GM04504 (cell line): ENCODE data around the gene CABLES1.
"Not testable (repeated sequence)": the region's sequence is repeated elsewhere in the genome, so short reads cannot be mapped to it uniquely, and the experiment has no call there.

Experiments used
- DNase-seq: peaks from one replicate; pipeline ENCODE4 v3.0.0-alpha.2; 2012; ENCODE audit warnings: low read depth

The CABLES1 gene

DNA sequence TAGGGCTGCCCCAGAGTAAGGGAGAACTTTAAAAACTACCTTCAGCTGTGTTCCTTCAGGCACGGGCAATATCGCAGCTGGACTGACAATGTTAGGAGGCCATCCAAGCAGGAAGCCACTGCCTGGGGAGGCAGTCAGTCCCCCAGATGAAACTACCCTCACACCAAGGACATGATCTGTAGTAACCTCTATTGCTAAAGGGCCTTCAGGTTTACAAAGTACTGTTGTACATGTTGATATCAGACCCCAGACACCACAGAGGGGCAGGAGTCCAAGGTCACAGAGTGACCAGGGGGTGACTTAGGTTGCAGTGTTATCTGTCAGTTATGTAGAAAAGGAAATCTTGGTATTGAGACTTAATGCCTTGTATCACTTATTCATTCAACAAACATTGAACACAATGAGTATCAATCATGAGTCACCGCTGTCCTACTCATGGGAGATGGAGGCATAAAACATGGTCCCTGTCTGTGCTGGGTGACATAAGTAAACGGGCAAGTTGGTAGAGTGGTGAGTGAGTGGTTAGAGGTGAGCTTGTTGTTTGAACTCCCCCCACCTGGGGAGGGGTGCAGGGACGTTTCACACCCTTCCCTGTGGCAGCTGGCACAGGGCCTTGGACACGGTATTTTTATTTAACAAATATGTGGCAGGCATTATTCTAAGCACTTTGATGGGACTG lies 7.1 kb downstream of the CABLES1 start:
- no peak for DNase-seq

DNA sequence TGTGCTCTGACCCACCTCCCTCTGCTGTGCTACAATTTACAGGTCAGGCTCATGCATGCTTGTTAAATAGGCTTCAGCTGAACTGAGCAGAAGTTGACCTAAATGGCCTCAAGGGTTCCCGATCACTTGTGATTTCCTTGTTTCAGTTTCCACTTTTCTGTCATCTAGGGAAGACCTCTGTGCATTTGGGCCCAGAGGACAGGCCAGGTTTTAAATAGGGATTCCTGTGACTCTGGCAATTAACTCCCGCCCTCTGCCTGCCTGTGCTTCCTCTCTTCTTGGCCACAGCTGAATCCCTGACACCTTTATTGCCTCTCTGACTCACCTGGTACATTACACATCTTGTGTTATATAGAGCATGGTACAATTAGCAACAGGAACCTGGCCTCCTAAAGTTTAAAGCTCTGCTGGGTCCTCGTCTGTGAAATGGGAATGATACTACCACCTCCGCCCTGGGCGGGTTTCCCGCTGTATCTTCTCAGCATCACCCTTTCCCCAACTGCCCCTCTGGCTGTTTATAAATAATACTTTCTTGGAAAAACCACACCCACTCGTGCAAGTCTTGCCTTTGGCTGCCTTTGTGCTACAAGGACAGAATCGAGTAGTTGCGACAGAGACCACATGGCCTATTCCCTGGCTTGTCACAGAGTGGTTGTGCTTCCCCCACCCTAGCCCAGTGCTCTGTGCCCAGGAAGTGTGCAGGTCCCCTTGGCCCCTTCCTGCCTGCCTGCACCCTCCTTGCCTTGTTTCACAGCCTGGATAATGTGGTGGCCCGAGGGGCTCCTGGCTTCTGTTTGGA lies 7.9 kb downstream of the CABLES1 start:
- DNase-seq = no peak

DNA sequence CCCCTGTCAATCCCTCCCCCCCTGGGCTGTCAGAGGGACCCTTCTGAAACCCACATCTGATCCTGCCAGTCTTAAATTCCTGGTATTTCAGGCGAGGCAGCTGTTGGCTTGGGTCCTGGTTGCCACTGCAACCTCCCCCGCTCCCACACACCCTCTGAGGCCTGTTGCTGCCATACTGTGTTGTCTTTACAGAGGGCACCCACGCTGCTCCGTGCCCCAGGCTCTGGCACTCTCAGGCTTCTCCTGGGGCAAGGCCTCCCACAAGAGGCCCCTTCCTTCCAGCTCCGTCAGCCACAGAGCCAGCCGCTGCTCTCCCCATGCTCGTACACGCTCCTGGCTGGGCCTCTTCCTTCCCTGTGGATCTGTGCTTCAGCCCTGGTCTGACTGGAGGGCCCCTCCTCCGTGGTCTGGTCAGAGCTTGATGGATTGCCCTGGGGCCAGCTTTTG lies 8.6 kb downstream of the CABLES1 start:
- no peak for DNase-seq

DNA sequence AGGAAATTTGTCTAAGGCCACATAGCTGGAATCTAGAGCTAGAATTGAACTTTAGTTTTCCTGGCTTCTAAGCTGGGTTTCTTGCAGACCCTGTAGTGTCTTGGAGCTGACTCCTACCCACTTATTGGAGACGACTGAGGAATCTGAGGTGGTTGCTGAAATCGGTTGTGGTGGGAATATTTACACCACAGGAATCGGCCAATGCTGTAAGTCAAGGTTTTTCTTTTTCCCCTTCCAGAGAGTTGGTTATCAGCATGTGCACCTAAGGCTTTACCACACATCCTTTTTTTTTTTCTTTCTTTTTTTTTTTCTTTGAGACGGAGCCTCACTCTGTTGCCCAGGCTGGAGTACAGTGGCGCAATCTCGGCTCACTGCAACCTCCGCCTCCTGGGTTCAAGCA lies 9.4 kb downstream of the CABLES1 start:
- no peak for DNase-seq

DNA sequence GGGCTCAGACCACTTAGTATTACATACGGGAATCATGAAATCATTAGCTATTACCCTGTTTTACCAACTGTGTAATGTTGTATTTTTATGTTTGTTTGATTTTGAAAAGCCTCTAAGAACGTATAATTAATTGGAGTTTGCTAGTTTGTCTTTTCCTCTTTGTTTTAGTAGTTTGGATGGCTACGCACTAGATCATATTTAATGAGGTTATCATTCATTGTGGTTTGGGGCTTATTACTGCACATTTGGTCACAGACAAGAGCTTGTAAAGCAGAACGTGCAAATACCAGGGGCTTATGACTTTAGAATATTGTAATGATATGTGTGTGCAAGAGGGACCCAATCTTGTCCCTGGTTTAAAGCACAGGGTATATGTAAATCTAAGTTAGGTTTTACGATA lies 10.3 kb downstream of the CABLES1 start:
- no peak for DNase-seq

DNA sequence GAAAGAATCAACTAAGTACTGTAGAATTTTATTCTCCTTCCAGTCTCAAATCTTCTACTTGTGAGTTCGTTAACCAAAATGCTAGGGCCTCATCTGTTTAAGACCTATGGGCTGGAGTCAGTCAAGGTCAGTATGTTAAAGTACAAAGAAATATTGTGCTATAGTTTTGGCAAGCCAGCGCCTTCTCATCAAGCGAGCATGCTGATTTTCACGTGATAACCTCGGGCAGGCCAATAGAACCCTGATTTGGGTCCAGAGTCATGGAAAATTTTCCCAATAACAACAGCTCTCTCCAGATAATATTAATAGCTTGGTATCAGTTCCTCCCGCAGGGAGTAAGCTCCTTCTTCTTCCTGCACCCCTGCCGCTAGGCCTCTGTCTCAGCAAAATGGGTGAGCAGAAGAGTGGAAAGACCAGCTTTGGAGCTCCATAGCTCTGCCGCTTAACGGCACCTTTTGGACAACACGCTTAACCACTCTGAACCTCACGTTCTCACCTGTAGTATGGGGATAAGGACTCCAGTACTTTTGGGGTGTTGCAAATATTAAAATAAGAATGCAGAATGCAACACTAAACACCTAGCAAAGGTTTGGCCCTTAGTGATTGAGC lies 11.7 kb downstream of the CABLES1 start:
- DNase-seq = no peak

DNA sequence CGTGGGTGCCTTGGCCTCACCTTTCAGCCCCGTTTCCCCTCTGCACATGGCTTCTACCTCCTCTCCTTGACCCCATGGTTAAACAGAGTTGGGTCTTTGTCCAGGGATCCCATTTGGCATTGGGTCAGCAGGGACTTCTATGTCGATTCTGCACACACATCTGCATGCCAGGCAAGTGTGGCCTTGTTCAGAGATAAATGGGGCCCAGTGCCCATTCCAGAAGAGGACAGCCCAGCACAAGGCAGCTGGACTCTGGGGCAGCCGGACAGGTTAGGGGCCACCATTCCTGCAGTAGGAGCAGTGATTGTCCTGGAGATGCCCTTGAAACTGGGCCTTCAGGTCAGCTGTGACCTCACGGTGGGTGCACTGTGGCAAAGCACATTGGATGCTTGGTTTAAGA lies 13.1 kb downstream of the CABLES1 start:
- no peak for DNase-seq

DNA sequence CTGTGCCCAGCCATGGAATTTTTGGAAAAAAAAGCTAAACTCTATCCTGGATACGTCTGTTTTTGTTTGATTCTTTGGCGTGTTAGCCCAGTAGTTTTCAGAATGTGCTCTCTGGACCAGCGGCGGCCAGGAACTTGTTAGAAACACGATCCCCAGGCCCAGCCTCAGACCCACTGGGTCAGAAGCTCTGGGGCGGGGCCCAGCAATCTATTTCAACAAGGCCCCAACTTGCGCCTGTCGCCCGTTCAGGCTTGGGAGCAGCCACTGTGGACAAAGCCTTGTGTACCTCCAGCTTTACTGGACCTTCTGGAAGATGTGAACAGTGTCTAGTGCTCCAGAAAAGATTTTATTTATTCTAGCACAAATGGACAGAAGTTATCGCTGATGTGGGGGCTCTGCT lies 14.3 kb downstream of the CABLES1 start:
- DNase-seq = no peak

DNA sequence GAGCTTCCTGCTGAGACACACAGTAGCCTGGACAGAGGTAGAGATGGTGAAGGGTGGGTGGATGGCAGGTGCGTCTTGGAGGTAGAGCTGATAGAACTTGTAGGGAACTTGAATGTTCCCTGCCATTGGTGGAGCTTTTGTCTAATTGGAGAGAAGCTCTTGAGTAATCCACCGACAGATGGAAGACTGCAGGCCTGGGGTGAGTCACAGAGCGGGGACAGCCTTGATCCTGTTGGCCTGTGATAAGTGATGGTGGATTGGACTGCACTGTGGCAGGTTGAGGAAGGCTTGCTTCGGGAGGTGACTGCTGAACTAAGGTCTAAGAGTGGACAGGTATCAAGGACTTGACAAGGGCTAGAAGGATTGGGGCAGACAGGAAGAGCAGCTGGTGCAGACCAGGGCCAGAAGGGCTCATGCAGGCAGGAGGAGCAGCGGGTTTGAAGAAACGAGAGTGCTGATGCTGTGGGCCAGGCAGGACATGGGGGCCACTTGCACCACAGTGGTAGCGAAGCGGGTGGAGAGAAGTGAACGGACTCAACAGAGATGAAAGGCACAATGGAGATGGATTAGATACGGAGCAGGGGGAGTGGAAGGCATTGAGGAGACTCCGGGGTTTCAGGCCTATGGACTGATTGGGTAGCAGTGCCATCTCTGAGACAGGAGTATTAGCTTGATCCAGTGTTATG lies 16.3 kb downstream of the CABLES1 start:
- no peak for DNase-seq

DNA sequence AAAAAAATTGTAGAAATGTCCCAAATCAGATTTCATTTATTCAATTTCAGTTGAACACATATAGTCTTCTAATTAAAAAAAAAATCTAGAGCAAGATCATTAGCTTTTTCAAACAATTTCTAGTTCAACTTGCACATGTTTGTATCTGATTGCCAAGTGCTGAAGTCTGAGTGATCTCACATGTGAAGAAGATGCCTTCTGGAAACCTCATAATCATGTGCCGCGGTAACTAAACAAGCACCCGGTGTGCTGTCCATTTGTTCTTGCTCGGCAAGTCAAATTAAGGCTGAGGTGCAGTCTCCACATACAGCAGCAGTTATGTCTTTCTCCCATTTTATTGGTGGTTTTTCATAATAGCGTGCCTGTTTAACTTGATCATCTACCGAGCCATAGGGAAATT lies 18.7 kb downstream of the CABLES1 start:
- DNase-seq = no peak

DNA sequence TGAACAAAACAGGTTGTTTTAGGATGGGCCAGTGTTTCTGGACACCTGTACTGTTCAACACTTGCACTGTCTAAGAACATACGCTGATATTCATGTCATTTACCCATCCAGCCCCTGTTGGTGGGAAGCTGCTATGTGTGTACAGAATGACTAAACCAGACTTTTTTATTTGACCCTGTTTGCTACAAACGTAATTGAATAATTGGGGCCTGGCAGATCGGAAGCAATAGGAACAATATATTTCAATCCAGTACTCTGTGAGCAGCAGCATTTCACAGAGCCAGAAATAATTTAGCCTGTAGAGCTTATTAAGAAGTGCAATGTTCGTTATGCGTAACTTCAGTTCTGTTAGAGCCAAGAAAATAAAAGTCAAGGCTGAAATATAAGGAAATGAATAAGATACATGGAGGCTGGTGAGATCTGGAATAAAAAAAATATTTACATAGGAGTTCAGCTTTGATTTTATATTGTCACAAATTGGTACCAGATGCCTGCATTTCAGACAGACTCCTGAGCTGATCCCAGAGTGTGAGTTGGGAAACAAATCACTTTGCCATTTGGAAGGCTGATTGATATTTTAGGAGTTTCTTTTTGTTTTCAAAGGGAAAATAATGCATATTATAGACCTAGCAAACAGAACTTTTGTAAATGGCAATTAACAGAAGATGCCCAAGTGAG lies 19.7 kb downstream of the CABLES1 start:
- no peak for DNase-seq

DNA sequence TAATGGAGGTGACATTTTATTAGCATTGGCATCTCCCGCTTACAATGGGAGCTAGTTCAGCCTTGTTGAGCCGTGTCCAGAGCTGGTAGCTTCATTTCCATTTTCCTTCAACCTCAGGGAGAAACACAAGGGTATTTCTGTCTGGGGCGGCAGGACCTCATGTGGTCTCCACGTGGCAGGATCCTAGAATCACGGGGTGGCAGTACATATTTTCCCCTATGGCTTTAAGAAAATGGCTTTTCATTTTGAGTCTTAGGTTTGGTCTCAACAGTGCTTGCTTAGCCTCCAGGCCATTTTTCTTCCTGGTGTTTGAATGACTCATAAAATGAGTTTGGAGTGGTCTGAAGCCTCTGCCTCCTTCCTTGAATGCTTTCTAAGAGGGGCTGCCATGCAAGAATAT lies 20.3 kb downstream of the CABLES1 start:
- DNase-seq = no peak

DNA sequence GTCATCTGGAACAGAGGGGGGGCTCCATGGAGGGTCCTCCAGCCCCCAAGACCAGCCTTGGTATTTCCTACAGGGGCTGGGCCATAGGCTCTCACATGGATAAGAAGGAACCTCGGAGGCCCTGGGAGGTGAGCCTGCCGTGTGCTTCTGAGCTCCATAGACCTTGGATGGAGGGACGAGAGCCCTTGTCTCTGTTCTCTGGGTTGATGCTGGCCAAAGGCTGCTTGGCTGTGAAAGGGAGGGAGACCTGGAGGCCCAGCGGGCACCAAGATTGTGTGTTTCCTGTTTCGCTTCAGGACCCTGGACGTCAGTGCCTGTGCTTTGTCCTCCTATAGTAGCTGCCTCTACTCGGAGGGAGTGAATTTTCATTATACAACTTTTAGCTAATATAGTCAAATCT lies 20.8 kb downstream of the CABLES1 start:
- DNase-seq = no peak

DNA sequence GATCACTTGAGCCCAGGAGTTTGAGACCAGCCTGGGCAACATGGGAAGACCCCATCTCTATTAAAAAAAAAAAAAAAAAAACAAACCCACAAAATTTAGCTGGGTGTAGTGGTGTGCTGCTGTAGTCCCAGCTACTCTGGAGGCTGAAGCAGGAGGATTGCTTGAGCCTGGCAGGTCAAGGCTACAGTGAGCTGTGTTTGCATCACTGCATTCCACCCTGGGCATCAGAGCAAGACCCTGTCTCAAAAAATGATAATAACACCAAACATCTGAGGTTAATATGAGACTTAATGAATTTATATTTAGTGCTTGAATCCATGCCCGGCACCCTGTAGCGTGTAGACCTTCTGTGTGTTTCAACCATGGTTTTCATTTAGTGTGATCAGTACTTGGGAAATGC lies 22.8 kb downstream of the CABLES1 start:
- no peak for DNase-seq

DNA sequence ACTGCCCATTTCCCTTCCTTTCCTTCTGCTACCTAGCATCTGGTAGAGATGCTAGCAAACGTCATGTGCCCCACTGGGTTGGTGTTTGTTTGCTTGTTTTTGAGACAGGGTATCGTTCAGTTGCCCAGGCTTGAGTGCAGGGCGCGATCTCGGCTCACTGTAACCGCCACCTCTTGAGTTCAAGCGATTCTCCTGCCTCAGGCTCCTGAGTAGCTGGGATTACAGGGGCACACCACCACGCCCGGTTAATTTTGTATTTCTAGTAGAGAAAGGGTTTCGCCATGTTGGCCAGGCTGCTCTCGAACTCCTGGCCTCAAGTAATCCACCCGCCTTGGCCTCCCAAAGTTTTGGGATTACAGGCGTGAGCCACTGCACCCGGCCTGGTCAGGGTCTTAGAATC lies 23.6 kb downstream of the CABLES1 start:
- not testable (repeated sequence) for DNase-seq

DNA sequence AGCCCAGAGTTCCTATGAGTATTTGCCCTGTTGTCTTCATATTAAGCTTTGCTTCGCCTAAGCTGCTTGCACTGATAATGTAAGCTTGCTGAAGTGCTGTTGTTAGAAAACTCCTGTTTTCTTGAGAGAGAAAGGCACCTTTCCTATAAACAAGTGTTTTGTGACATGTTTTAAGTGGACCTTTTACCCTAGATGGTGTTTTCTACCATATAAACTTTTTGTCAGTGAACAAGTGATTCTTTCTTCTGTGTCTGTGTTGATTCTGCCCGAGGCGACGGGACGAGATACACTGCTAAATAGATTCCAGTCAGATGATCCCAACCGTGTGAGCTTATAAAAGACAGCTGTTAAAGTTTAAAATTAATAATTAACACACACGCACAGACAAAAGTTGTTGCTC lies 24.1 kb downstream of the CABLES1 start:
- no peak for DNase-seq

DNA sequence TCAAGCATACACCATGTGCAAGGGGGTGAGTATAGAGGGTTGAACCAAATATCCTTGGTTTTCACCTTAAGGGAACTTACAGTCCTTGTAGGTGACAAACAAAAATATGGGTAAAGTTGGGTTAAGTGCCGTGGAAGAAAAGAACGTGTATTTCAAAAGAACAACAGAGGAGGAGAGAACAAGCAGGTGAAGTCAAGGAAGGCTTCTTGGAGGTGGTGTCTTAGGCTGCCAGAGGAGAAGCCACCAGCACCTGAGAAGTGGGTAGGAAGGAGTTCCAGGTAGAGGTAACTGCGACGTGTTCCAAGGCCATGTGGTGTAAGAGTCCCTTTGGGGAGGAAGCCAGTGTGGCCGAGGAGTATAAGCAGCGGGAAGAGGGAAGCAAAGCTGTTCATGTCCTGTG lies 27.2 kb downstream of the CABLES1 start:
- DNase-seq = no peak

DNA sequence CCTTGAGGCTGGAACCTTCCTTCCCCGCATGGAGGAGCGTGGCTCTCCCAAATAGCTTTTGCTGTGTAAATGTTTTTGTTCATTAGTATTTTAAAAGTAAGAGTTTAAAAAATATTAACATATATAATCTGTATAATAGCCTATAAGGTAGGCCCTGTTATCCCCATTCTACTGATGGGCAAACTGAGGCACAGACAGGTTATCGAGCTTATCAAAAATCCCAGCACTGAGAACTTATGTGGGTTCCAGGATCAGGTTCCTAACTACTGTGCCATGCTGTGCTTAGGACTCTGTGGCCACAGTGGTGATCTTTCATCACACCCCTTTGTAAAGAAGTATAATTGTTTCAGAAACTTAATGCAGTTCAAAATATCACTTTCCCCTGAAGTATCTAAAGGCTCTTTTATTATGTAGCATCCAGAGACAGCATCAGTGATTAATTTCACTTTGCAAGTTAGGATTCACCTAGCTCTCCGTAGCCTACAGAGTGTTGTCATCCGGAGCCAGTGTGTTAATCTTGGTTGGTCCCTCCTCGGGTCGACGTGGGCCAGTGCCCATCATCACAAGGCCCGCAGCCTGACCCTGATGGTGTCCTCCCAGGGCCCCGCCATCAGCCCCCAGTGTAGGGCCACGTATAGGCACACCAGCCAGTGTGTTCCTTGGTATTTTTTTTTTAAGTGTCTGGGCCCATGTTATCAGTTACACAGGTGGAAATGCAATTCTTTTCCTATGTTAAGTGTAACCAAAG lies 28.7 kb downstream of the CABLES1 start:
- no peak for DNase-seq

DNA sequence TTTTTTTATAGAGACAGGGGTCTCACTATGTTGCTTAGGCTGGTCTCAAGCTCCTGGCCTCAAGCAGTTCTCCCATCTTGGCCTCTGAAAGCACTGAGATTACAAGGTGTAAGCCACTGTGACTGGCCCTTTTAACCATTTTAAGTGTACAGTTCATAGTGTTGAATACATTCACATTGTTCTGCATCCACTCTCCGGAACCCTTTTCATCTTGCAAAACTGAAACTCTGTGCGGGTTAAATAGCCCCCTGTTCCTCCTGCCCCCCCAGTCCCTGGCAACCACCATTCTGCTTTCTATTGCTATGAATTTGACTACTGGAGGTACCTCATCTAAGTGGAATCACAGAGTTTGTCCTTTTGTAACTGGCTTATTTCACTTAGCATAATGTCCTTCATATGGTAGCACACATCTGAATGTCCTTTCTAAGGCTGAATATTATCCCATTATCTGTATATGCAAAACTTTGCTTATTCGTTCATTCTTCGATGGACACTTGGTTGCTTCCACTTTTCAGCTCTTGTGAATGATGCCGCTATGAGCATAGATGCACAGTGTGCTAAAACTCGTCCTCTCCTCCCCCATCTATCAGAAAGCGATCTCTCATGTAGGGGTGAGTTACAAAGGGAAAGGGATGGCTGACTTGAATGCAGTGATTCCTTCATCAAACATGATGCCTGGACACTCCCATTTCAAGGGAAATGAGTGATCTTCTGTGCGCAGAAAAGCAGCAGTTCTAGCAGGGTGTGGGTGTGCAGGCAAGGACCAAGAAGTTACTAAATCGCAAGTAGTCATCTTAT lies 30.2 kb downstream of the CABLES1 start:
- no peak for DNase-seq

DNA sequence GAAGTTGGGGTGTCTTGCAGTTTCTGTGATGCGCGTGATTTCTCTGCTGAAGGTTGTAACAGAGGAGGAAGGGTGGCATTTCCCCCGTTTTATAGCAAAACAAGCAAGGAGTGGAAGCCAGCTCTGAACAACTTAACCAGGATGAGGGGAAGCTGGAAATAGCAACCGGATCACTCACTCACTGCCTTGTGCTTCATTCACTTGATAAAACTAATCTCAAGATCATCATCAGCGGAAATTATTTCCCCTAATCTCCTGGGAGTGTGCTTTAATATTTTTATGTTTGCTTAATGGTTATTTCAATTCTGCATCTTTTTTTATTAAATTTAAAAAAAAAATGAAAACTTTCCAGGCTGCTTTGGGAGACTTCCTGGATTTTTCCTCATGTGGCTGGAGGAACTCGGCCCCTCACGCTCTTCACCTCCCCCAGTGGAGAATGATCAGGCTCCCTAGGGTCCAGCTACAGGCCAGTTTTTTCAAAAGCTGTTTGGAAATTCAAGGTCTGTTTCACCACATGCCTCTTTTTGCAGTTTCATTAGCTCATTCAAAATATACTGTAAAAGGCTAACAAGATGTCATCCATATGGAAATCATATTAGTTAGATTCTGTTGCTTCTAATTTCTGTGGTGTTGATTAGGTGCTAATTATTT lies 31.7 kb downstream of the CABLES1 start:
- no peak for DNase-seq
